ENCODE results near the gene SREBF1.

Gene SREBF1

GRCh38 chr17:17814162-17815061 lies 22.4 kb downstream of the SREBF1 start:
- H3K9me3 ChIP-seq (ENCODE audit: control insufficient read depth, insufficient read depth, low read length) = no peaks in the 10 kb centered on the region

GRCh38 chr17:17813725-17814095 lies 23.1 kb downstream of the SREBF1 start:
- H3K9me3 ChIP-seq (ENCODE audit: control insufficient read depth, insufficient read depth, low read length) = no peaks in the 10 kb centered on the region
- H3K36me3 ChIP-seq (ENCODE audit: control insufficient read depth, insufficient read depth, low read length) = peaks cover 48% of the 10 kb centered on the region
- H3K4me1 ChIP-seq (ENCODE audit: control insufficient read depth, insufficient read depth, low read length) = peaks cover 17% of the 10 kb centered on the region
- H3K27ac ChIP-seq (ENCODE audit: low read depth, low read length) = no peak overlapping the region
- H3K27me3 ChIP-seq (ENCODE audit: control insufficient read depth, insufficient read depth, low read length) = peaks cover 23% of the 10 kb centered on the region
- no peak overlapping the region for H3K9ac ChIP-seq (ENCODE audit: low read depth, low read length)
- H3K4me3 ChIP-seq (ENCODE audit: low read depth, low read length) = no peak overlapping the region

More at GRCh38 chr17:17814162-17815061, 22.4 kb downstream of the SREBF1 start:
- Histone ChIP-seq H3K27ac (ENCODE audit: low read depth, low read length) (no peak overlapping the region), H3K36me3 (ENCODE audit: control insufficient read depth, insufficient read depth, low read length) (peaks cover 56% of the 10 kb centered on the region), H3K4me3 (ENCODE audit: low read depth, low read length) (no peak overlapping the region), H3K27me3 (ENCODE audit: control insufficient read depth, insufficient read depth, low read length) (peaks cover 16% of the 10 kb centered on the region), H3K4me1 (ENCODE audit: control insufficient read depth, insufficient read depth, low read length) (peaks cover 17% of the 10 kb centered on the region), H3K9ac (ENCODE audit: low read depth, low read length) (no peak overlapping the region)

GRCh38 chr17:17813055-17813724 lies 23.6 kb downstream of the SREBF1 start:
- no peak overlapping the region for H3K9ac ChIP-seq (ENCODE audit: low read depth, low read length)
- peaks cover 27% of the 10 kb centered on the region for H3K27me3 ChIP-seq (ENCODE audit: control insufficient read depth, insufficient read depth, low read length)
- H3K4me3 ChIP-seq (ENCODE audit: low read depth, low read length) = no peak overlapping the region
- H3K27ac ChIP-seq (ENCODE audit: low read depth, low read length) = no peak overlapping the region
- H3K4me1 ChIP-seq (ENCODE audit: control insufficient read depth, insufficient read depth, low read length) = peaks cover 17% of the 10 kb centered on the region
- peaks cover 44% of the 10 kb centered on the region for H3K36me3 ChIP-seq (ENCODE audit: control insufficient read depth, insufficient read depth, low read length)
- H3K9me3 ChIP-seq (ENCODE audit: control insufficient read depth, insufficient read depth, low read length) = no peaks in the 10 kb centered on the region

- Histone ChIP-seq H3K4me3 (ENCODE audit: low read depth, low read length) (no peak overlapping the region), H3K4me1 (ENCODE audit: control insufficient read depth, insufficient read depth, low read length) (peaks cover 14% of the 10 kb centered on the region), H3K27me3 (ENCODE audit: control insufficient read depth, insufficient read depth, low read length) (peaks cover 27% of the 10 kb centered on the region), H3K9ac (ENCODE audit: low read depth, low read length) (no peak overlapping the region), H3K36me3 (ENCODE audit: control insufficient read depth, insufficient read depth, low read length) (peaks cover 40% of the 10 kb centered on the region), H3K9me3 (ENCODE audit: control insufficient read depth, insufficient read depth, low read length) (no peaks in the 10 kb centered on the region), H3K27ac (ENCODE audit: low read depth, low read length) (no peak overlapping the region)
These were observed 24.4 kb downstream of the SREBF1 start for GRCh38 chr17:17812211-17813054.

- H3K27me3 ChIP-seq (ENCODE audit: control insufficient read depth, insufficient read depth, low read length) = peaks cover 27% of the 10 kb centered on the region
- peaks cover 14% of the 10 kb centered on the region for H3K4me1 ChIP-seq (ENCODE audit: control insufficient read depth, insufficient read depth, low read length)
- no peak overlapping the region for H3K27ac ChIP-seq (ENCODE audit: low read depth, low read length)
- no peak overlapping the region for H3K4me3 ChIP-seq (ENCODE audit: low read depth, low read length)
- H3K36me3 ChIP-seq (ENCODE audit: control insufficient read depth, insufficient read depth, low read length) = peaks cover 32% of the 10 kb centered on the region
- no peaks in the 10 kb centered on the region for H3K9me3 ChIP-seq (ENCODE audit: control insufficient read depth, insufficient read depth, low read length)
- no peak overlapping the region for H3K9ac ChIP-seq (ENCODE audit: low read depth, low read length)
These were observed 25.2 kb downstream of the SREBF1 start for GRCh38 chr17:17811381-17812210.

GRCh38 chr17:17810895-17811248 lies 25.9 kb downstream of the SREBF1 start:
- Histone ChIP-seq H3K27ac (ENCODE audit: low read depth, low read length) (no peak overlapping the region), H3K27me3 (ENCODE audit: control insufficient read depth, insufficient read depth, low read length) (peaks cover 27% of the 10 kb centered on the region), H3K4me1 (ENCODE audit: control insufficient read depth, insufficient read depth, low read length) (peaks cover 14% of the 10 kb centered on the region), H3K9ac (ENCODE audit: low read depth, low read length) (no peak overlapping the region), H3K36me3 (ENCODE audit: control insufficient read depth, insufficient read depth, low read length) (peaks cover 26% of the 10 kb centered on the region), H3K4me3 (ENCODE audit: low read depth, low read length) (peak overlapping the region; percentile 59), H3K9me3 (ENCODE audit: control insufficient read depth, insufficient read depth, low read length) (no peaks in the 10 kb centered on the region)

- Histone ChIP-seq H3K9ac (ENCODE audit: low read depth, low read length) (no peak overlapping the region), H3K4me1 (ENCODE audit: control insufficient read depth, insufficient read depth, low read length) (peaks cover 14% of the 10 kb centered on the region), H3K27ac (ENCODE audit: low read depth, low read length) (no peak overlapping the region)
These were observed 26.5 kb downstream of the SREBF1 start for GRCh38 chr17:17810084-17810894.

GRCh38 chr17:17809531-17810083 lies 27.2 kb downstream of the SREBF1 start:
- H3K4me3 ChIP-seq (ENCODE audit: low read depth, low read length) = peak overlapping the region; percentile 59; the same call in 1 of the 2 replicates
- peaks cover 27% of the 10 kb centered on the region for H3K27me3 ChIP-seq (ENCODE audit: control insufficient read depth, insufficient read depth, low read length)
- H3K9ac ChIP-seq (ENCODE audit: low read depth, low read length) = no peak overlapping the region
- peaks cover 14% of the 10 kb centered on the region for H3K36me3 ChIP-seq (ENCODE audit: control insufficient read depth, insufficient read depth, low read length)
- no peaks in the 10 kb centered on the region for H3K9me3 ChIP-seq (ENCODE audit: control insufficient read depth, insufficient read depth, low read length)
- H3K27ac ChIP-seq (ENCODE audit: low read depth, low read length) = no peak overlapping the region
- H3K4me1 ChIP-seq (ENCODE audit: control insufficient read depth, insufficient read depth, low read length) = peaks cover 14% of the 10 kb centered on the region

More at GRCh38 chr17:17810084-17810894, 26.5 kb downstream of the SREBF1 start:
- H3K27me3 ChIP-seq (ENCODE audit: control insufficient read depth, insufficient read depth, low read length) = peaks cover 27% of the 10 kb centered on the region
- H3K4me3 ChIP-seq (ENCODE audit: low read depth, low read length) = peak overlapping the region; percentile 59
- H3K36me3 ChIP-seq (ENCODE audit: control insufficient read depth, insufficient read depth, low read length) = peaks cover 20% of the 10 kb centered on the region
- no peaks in the 10 kb centered on the region for H3K9me3 ChIP-seq (ENCODE audit: control insufficient read depth, insufficient read depth, low read length)

- Histone ChIP-seq H3K36me3 (ENCODE audit: control insufficient read depth, insufficient read depth, low read length) (peaks cover 6% of the 10 kb centered on the region), H3K4me1 (ENCODE audit: control insufficient read depth, insufficient read depth, low read length) (peaks cover 14% of the 10 kb centered on the region), H3K9me3 (ENCODE audit: control insufficient read depth, insufficient read depth, low read length) (no peaks in the 10 kb centered on the region), H3K27ac (ENCODE audit: low read depth, low read length) (no peak overlapping the region), H3K4me3 (ENCODE audit: low read depth, low read length) (no peak overlapping the region), H3K27me3 (ENCODE audit: control insufficient read depth, insufficient read depth, low read length) (peaks cover 27% of the 10 kb centered on the region), H3K9ac (ENCODE audit: low read depth, low read length) (no peak overlapping the region)
These were observed 27.9 kb downstream of the SREBF1 start for GRCh38 chr17:17808706-17809432.
